ENCODE results near the gene PGA3. TPM values are rescaled to one million over a fixed set of nuclear protein-coding genes. Genes with fewer than 3 reads are reported as not detected.
"Not testable (repeated sequence)": the region's sequence is repeated elsewhere in the genome, so short reads cannot be mapped to it uniquely, and the experiment has no call there.

Gene PGA3
- total RNA-seq, 2 donors from 2014 or later: 0.79 to 1.1 TPM

GRCh38 chr11:61168042-61168688 is 35.1 kb upstream of the PGA3 start:
- DNase-seq (ENCODE audit: low spot score): no peak
- intact Hi-C loops (cut with DNase I): no loop called here

DNA sequence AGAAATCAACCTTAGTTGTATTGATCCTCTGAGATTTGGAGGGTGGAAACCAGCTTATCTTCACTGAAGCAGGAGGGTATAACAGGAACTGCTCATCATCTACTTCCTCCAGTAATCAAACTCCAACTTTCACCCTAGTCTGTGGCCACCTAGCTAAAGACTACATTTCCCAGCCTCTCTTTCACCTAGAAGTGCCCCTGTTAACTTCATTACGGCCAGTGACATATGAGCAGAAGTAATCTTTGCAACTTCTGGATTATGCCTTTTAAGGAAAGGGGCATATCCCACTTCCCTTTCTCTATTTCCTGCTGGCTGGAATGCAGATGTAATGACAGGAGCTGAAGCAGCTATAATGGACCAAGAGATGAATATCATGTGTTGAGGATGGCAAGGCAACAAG is 34.5 kb upstream of the PGA3 start:
- DNase-seq (ENCODE audit: low spot score): no peak
- intact Hi-C loops (cut with DNase I): no loop called here

DNA sequence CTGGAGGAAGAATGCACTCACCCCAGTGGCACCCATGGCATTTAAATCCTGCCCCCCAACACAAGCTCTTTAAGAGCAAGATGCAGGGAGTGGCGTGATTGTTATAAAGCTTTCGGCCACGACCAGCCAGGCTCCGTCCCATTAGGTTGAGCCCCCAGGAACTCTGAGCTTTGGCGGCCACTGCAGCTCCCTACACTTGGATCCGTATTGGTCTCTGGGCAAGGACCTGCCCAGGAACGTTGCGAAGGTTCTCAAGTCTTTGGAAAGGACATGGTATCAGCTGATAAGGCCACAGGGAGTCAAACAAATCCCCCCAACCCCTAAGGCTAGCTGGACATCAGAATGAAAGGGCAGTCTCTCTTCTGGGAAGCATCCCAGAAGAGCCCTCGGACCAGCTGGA is 32.7 kb upstream of the PGA3 start:
- no peak for DNase-seq (ENCODE audit: low spot score)
- intact Hi-C loops (cut with DNase I): no loop called here

DNA sequence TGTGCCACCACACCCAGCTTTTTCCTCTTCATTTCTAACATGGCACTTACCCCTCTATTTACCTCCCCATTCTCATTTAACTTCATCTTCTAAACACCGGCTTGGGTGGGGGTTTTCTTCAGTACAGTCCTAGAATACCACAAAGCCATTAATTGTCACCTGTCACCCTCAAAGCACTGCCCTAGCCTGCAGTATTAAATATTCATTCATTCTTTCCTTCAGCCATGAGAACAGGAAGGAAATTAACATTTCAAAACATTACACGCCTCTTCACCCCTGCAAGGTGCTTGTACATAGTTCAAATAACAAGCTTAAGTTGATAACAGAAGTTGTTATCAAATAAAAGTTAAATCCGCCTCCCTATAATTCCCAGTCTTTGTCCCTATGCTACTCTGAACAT is 31.4 kb upstream of the PGA3 start:
- DNase-seq (ENCODE audit: low spot score): no peak
- intact Hi-C loops (cut with DNase I): no loop called here

DNA sequence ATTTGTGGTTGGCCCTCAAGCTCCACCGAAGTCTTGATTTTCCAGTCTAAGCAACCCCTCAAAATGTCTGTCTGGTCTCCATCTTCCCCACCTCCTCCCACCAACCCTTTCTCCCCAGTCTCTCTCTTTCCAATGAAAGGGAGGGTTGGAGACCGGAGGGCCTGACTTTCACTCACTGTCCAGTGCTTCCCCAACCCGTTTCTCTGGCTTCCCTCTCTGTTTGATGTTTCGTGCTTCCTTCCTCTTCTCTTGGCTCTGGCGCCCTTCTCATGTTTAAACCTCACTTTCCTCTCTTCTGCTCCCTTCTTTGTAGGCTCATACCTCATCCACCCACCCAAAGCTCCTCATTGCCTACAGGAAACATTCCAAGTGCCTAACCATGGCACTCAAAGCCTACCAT is 31.0 kb upstream of the PGA3 start:
- DNase-seq (ENCODE audit: low spot score): no peak
- intact Hi-C loops (cut with DNase I): no loop called here

DNA sequence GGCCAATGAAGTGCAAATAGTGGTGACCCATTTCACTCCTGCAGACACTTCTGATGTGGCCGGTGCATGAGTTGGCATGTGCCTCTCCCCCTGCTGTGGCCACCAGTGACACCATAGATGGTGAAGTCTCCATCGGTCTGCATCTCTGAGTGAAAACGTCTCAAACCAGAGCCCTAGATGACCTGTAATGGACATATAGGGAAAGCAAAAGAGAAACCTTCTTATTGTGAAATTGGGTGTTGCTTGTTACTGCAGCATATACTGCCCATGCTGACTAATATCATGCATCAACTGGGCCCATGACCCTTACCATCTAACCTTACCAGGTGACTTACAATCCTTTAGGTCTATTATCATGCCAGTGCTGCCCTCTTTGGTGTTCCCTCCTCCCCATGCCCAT is 30.4 kb upstream of the PGA3 start:
- intact Hi-C loops (cut with DNase I): no loop called here
- DNase-seq (ENCODE audit: low spot score): no peak

GRCh38 chr11:61173456-61173855 is 29.9 kb upstream of the PGA3 start:
- intact Hi-C loops (cut with DNase I): no loop called here

GRCh38 chr11:61174273-61174672 is 29.0 kb upstream of the PGA3 start:
- intact Hi-C loops (cut with DNase I): no loop called here
- no peak for DNase-seq (ENCODE audit: low spot score)

More at GRCh38 chr11:61173456-61173855, 29.9 kb upstream of the PGA3 start:
- no peak for DNase-seq (ENCODE audit: low spot score)

DNA sequence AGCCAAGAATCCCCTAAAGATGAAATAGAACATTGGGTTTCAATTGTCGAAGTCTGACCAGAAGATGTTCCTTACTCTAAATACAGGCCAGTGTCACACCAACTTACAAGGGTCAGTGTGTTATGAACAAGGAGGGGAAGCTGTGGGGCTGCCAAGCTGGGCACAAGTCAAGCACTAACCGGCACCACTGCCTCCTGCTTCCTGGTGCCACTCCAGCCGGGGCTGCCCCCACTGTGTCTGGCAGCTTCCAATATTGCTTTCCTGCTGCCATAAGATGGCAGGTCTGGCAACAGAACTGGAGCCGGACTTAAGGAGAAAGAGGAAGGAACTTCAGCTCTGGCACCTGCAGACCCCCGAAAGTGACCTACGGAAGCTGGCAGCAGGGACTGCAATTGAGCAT is 28.4 kb upstream of the PGA3 start:
- DNase-seq (ENCODE audit: low spot score): no peak
- intact Hi-C loops (cut with DNase I): no loop called here

DNA sequence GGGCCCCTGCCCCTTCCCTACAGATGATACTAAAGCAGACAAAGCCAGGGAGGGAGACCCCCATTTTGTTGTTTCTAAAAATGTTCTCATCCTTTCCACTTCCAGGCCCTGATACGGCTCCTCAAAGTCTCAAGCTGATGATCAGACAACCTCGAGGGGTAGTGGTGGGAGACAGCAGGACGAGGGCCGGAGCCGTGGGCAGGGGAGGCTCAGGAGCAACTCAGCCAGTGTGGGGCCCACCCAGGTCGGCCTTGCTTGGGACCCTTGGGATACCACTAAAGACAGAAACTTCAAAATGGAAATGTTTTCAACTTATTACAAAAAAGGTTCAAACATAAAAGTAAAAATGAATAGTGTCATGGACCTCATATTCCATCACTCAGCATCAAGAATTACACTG is 26.9 kb upstream of the PGA3 start:
- no peak for DNase-seq (ENCODE audit: low spot score)
- intact Hi-C loops (cut with DNase I): no loop called here

DNA sequence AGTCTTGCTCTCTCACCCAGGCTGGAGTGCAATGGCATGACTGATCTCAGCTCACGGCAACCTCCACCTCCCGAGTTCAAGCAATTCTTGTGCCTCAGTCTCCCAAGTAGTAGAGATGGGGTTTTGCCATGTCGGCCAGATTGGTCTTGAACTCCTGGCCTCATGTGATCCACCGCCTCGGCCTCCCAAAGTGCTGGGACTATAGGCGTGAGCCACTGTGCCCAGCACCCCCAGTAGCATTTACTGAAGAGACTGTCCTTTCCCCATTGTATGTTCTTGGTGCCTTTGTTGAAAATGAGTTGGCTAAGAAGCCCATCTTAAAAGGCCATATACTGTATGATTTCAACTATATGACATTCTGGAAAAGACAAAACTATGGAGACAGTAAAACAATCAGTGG is 23.1 kb upstream of the PGA3 start:
- DNase-seq (ENCODE audit: low spot score); intact Hi-C loops (cut with DNase I): not testable (repeated sequence)

GRCh38 chr11:61181489-61181888 is 21.8 kb upstream of the PGA3 start:
- intact Hi-C loops (cut with DNase I): no loop called here

GRCh38 chr11:61183645-61184044 is 19.7 kb upstream of the PGA3 start:
- intact Hi-C loops (cut with DNase I): no loop called here
- DNase-seq (ENCODE audit: low spot score): no peak

More at GRCh38 chr11:61181489-61181888, 21.8 kb upstream of the PGA3 start:
- no peak for DNase-seq (ENCODE audit: low spot score)

- intact Hi-C loops (cut with DNase I): loop anchor here in 1 of 2 donors (5.0 kb wide), 1 partner anchor 59 kb away; no protein-coding TSS in a partner anchor
Observed at GRCh38 chr11:61186504-61186903, 16.8 kb upstream of the PGA3 start.

GRCh38 chr11:61187505-61188130 is 15.7 kb upstream of the PGA3 start:
- intact Hi-C loops (cut with DNase I): loop anchor here in 1 of 2 donors (5.0 kb wide), 1 partner anchor 60 kb away; no protein-coding TSS in a partner anchor

More at GRCh38 chr11:61186504-61186903, 16.8 kb upstream of the PGA3 start:
- no peak for DNase-seq (ENCODE audit: low spot score)

DNA sequence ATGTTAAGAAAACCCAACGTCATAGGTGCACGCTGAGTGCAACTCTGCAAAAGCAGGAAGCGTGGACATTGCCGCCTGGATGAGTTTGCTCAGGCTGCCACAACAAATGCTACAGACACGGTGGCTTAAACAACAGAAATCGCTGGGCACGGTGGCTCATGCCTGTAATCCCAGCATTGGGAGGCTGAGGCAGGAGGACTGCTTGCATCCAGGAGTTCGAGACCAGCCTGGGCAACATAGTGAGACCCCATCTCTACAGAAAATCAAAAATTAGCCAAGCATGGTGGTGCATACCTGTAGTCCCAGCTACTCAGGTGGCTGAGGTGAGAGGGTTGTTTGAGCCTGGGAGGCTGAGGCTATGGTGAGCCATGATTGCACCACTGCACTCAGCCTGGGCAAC is 13.4 kb upstream of the PGA3 start:
- intact Hi-C loops (cut with DNase I): loop anchor here in 1 of 2 donors (5.0 kb wide), 2 partner anchors 63 to 368 kb away; no protein-coding TSS in a partner anchor
- DNase-seq (ENCODE audit: low spot score): no peak

More at GRCh38 chr11:61187505-61188130, 15.7 kb upstream of the PGA3 start:
- peak; percentile 85 for DNase-seq (ENCODE audit: low spot score)

- intact Hi-C loops (cut with DNase I): loop anchor here in 1 of 2 donors (5.0 kb wide), 1 partner anchor 371 kb away; no protein-coding TSS in a partner anchor
- no peak for DNase-seq (ENCODE audit: low spot score)
Observed at GRCh38 chr11:61193596-61193995, 9.7 kb upstream of the PGA3 start.

GRCh38 chr11:61194169-61194671 is 9.1 kb upstream of the PGA3 start:
- DNase-seq (ENCODE audit: low spot score): no peak
- intact Hi-C loops (cut with DNase I): loop anchor here in 1 of 2 donors (5.0 kb wide), 1 partner anchor 372 kb away; no protein-coding TSS in a partner anchor

DNA sequence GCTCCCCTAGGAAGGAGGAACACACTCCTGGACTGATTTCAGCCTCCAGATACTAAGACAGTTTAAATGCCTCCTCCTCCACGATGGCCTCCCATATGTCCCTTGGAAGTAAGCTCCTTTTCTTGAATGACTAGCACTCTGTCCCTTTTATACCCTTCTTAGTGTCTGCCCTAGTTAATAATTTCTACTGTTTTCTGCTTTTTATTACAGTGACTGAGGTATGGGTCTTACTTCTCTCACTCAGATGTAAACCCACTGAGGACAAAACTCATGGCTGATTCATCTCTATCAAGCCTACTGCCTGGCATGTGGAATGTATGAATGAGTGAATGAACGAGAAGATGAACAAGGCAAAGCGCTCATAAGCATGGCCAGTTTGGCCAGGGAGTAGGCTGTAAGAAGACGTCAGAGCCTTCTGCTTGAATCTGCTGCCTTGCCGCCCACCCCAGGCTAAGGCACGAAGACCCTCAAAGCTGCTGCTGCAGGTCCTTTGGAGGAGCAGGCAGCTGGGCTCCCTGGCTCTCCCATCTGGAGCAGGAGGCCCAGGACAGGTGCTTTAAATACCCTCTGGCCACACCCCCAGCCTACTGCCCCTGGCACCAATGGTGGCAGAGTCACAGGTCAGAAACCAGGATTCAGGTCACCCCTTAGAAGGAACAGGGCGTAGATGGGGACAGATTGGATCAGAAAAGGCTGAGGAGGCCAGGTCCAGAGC is 8.2 kb upstream of the PGA3 start:
- intact Hi-C loops (cut with DNase I): loop anchor here in 1 of 2 donors (5.0 kb wide), 1 partner anchor 373 kb away; no protein-coding TSS in a partner anchor
- DNase-seq (ENCODE audit: low spot score): no peak

- intact Hi-C loops (cut with DNase I): no loop called here
- DNase-seq (ENCODE audit: low spot score): no peak
Observed at GRCh38 chr11:61195719-61196118, 7.6 kb upstream of the PGA3 start.
